ENCODE results near the gene DNAJC17.

The DNAJC17 gene

DNA sequence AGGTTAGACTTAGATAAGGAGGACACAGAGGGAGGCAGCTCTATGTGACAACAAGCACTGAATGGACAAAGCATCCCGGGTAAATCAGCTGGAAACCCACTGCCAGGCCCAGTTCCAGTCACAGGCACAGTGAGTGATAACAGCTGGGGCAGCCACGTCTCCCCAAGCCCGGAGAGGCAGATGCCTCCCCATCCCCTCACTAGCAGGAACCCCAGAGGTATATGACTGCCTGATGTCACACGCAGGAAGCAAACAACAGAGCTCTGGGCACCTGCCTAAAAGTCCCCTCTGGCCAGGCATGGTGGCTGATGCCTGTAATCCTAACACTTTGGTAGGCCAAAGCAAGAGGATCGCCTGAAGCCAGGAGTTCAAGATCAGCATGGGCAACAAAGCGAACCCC, 19.3 kb downstream of the DNAJC17 start:
- DNase-seq = no peak
- TF ChIP-seq, protein P1, sequence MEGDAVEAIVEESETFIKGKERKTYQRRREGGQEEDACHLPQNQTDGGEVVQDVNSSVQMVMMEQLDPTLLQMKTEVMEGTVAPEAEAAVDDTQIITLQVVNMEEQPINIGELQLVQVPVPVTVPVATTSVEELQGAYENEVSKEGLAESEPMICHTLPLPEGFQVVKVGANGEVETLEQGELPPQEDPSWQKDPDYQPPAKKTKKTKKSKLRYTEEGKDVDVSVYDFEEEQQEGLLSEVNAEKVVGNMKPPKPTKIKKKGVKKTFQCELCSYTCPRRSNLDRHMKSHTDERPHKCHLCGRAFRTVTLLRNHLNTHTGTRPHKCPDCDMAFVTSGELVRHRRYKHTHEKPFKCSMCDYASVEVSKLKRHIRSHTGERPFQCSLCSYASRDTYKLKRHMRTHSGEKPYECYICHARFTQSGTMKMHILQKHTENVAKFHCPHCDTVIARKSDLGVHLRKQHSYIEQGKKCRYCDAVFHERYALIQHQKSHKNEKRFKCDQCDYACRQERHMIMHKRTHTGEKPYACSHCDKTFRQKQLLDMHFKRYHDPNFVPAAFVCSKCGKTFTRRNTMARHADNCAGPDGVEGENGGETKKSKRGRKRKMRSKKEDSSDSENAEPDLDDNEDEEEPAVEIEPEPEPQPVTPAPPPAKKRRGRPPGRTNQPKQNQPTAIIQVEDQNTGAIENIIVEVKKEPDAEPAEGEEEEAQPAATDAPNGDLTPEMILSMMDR (IDR thresholded peaks at IDR 0.05; ENCODE audit: low read depth, low read length) = no peak
- no peaks in the 10 kb centered on the region for H3K9me3 ChIP-seq (ENCODE audit: severe bottlenecking)
- no peaks in the 10 kb centered on the region; the same call in 1 of the 2 replicates for H3K36me3 ChIP-seq
- no peak overlapping the region for H3K4me3 ChIP-seq (ENCODE audit: low read depth, low read length)
- H3K27me3 ChIP-seq (ENCODE audit: insufficient read depth, low read depth, severe bottlenecking) = no peaks in the 10 kb centered on the region
- no peak overlapping the region for H3K27ac ChIP-seq

DNA sequence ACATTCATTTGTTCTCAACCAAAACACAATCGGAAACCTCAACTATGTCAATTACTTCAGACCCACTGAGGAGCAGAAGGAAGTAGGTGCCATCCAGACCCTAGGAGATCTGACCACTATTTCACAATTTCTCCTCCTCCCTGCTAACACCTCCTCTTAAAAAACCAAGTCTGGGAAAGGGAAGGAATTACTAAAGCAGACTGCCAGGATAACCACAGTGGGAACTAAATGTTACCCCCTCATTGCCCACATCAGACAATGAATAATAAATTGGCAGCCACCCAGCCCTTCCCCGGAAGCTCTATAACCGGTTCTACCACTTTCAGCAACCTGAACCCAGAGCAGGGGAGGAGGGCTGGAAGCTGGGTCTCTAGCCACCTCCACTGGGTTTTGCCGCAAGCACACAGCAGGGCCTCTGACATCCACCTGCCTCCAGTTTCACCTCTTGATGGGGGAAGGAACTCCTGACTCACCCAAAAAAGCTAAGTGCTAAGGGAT, 19.9 kb downstream of the DNAJC17 start:
- TF ChIP-seq, protein P1 (IDR thresholded peaks at IDR 0.05; ENCODE audit: low read depth, low read length) = no peak
- no peak for DNase-seq
- Histone ChIP-seq H3K27ac (no peak overlapping the region), H3K27me3 (ENCODE audit: insufficient read depth, low read depth, severe bottlenecking) (no peaks in the 10 kb centered on the region), H3K36me3 (no peaks in the 10 kb centered on the region; the same call in 1 of the 2 replicates), H3K4me3 (ENCODE audit: low read depth, low read length) (no peak overlapping the region), H3K9me3 (ENCODE audit: severe bottlenecking) (no peaks in the 10 kb centered on the region)

DNA sequence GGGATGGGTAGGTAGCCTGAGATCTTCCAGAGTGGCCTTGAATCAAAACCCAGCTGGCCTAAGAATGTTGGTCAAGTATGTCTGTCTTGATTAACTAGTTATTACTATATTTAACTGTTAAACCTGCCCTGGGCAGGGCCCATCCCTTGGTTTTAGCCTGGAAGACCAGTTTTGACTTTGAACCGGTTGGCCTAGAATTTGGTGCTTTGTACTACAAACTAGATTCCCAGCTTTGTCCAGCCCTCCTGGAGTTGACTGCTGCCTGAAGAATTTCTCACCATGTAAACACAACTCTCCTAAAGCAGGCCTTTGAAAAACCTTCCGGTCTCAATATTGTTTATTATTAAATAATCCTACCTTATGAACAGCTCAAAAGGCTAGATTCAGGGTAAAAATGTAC, 21.5 kb downstream of the DNAJC17 start:
- no peaks in the 10 kb centered on the region for H3K27me3 ChIP-seq (ENCODE audit: insufficient read depth, low read depth, severe bottlenecking)
- no peak overlapping the region for H3K4me3 ChIP-seq (ENCODE audit: low read depth, low read length)
- TF ChIP-seq, protein P1 (IDR thresholded peaks at IDR 0.05; ENCODE audit: low read depth, low read length) = no peak
- H3K9me3 ChIP-seq (ENCODE audit: severe bottlenecking) = no peaks in the 10 kb centered on the region
- no peak overlapping the region for H3K27ac ChIP-seq
- H3K36me3 ChIP-seq = no peaks in the 10 kb centered on the region
- DNase-seq = no peak

DNA sequence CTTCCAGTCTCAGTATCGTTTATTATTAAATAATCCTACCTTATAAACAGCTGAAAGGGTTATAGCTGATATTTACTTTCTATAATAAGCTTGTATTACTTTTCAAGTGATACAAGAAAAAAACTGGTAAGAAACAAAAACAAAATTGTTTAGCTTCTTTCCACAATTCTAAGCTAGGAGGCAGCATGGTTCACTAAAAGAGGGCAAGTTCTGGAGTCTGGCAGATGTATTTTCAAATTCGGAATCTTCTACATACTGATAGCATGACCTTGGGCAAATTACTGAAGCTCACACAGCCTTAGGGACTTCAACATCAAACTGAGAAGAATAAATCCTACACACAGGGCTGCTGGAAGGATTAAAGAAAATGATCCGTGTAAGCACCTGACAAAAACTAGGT, 22.1 kb downstream of the DNAJC17 start:
- H3K4me3 ChIP-seq (ENCODE audit: low read depth, low read length) = no peak overlapping the region
- no peaks in the 10 kb centered on the region for H3K36me3 ChIP-seq
- TF ChIP-seq, protein P1 (IDR thresholded peaks at IDR 0.05; ENCODE audit: low read depth, low read length) = no peak
- no peak overlapping the region for H3K27ac ChIP-seq
- no peak for DNase-seq
- H3K27me3 ChIP-seq (ENCODE audit: insufficient read depth, low read depth, severe bottlenecking) = no peaks in the 10 kb centered on the region
- H3K9me3 ChIP-seq (ENCODE audit: severe bottlenecking) = no peaks in the 10 kb centered on the region

DNA sequence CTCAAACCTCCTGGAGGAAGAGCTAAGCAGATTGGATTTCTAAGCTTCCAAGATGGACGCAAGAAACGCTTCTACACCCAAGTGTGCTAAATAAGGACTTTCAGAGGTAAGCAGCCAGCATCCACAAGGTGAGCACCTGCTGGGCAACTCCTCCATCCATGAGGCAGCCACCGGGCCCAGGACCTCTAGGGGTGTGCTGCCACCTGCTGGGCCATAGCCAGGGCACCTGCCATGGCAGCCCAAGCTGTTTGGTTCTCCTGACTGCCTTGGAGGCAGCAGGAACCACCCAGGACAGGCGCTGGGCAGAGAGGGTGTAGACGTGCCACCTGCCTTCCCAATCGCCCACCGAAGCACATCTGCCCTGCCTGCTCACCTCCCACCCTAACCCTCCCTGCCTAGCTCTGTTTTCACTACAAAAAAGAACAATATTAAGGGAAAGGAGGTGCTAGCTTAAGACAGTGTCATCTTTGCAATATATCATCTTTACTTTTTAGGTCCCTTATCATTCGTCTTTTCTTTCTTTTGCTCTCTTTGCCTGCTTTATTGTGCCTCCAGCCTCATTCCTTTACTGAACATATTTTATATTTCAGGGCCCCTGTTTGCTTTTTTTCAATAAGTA, 24.6 kb downstream of the DNAJC17 start:
- H3K36me3 ChIP-seq = peaks cover 11% of the 10 kb centered on the region
- DNase-seq = peak; percentile 83
- TF ChIP-seq, protein P1 (IDR thresholded peaks at IDR 0.05; ENCODE audit: low read depth, low read length) = peak; percentile 97
- H3K9me3 ChIP-seq (ENCODE audit: severe bottlenecking) = no peaks in the 10 kb centered on the region
- no peak overlapping the region for H3K27ac ChIP-seq
- H3K27me3 ChIP-seq (ENCODE audit: insufficient read depth, low read depth, severe bottlenecking) = no peaks in the 10 kb centered on the region
- H3K4me3 ChIP-seq (ENCODE audit: low read depth, low read length) = no peak overlapping the region
